SK-N-DZ (cell line): ENCODE results near the gene CARM1. TPM values are rescaled to one million over a fixed set of nuclear protein-coding genes. Genes with fewer than 3 reads are reported as not detected.
"Not testable (repeated sequence)": the region's sequence is repeated elsewhere in the genome, so short reads cannot be mapped to it uniquely, and the experiment has no call there.

Source experiments
- DNase-seq: peaks from one replicate; pipeline ENCODE4 v3.0.0-alpha.2; 2015; ENCODE audit warnings: low spot score
- polyA plus RNA-seq, 2 experiments: library from polyadenylated mRNA; depleted of rRNA; stranded (reverse); fragments of >200 nt; gene quantifications; 2 replicates each; pipeline ENCODE4 v1.2.3, GENCODE V29; 2014

The CARM1 gene
- polyA plus RNA-seq (2014; cell fraction: cytosol; rRNA removed) = 50.2 and 62.8 TPM in 2 replicates
- polyA plus RNA-seq (2014; cell fraction: nucleus; rRNA removed) = 30.4 and 32.0 TPM in 2 replicates

DNA sequence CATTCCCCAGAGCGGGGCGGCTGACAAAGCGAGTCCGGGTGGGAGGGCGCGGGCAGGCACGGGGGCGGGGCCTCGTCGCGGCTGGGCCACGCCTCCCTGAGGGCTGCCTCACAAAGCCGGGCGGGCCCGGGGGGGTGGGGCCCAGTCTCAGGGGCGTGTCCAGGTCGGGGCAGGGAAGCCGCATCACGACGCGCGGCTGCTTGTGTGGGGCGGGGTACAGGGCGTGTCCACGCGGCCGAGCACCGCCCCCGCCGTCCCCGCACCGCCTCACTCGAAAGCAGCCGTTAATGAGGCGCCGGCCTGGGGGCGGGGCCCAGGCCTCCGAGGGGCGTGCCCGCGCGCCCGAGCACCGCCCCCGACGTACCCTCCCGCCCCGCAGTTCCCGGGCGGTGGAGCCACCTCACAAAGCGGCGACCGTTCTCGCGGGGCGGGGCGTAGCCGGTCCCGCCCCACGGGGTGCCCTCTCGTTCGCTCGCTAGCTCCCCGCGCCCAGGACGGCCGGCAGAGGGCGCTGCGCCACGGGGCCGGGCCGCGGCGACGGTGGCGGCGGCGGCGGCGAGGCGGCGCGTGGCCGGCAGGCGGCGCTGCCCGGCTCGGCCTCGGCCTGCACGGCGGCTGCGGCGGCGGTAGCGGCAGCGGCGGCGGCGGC, at the start of gene CARM1:
CARM1 (plus strand) TSS at position 599 of the 649 bp plus-strand sequence. CDS start 150 bp downstream, outside the sequence.
- peak; percentile 94 for DNase-seq

DNA sequence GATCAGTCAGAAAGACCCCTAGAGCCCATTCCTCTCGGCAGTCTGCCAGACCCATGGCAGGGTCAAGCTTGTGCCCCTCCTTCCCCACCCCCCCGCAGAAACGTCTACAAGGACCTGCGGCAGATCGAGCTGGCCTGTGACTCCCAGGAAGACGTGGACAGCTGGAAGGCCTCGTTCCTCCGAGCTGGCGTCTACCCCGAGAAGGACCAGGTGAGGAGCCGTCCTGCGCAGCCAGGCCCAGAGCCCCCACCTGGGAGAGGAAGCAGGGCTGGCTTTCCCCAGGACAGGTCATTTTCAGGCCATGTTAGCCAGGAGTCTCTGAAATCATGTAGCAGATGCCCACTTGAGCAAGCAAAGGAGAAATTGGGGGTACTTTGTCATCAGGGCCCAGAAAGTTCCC, 47.7 kb upstream of the CARM1 start:
- DNase-seq = no peak

DNA sequence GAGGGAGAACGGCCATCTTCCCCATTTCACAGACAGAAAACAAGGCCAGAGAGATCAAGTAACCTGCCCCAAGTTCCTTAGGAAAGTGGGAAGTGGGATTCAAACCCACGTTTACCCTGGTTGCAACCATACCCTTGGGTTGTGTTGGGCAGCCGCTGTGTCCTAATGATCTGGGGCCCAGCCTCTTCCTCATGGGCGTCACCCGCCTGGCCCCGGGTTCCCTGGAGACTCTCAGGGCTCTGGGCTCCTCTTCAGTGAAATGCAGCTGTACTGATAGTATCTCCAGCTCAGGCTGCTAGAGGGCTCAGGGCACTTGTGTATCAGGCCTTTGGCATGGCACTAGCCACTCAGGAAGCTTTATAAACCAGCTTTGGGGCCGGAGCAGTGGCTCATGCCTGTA, 45.1 kb upstream of the CARM1 start:
- no peak for DNase-seq

DNA sequence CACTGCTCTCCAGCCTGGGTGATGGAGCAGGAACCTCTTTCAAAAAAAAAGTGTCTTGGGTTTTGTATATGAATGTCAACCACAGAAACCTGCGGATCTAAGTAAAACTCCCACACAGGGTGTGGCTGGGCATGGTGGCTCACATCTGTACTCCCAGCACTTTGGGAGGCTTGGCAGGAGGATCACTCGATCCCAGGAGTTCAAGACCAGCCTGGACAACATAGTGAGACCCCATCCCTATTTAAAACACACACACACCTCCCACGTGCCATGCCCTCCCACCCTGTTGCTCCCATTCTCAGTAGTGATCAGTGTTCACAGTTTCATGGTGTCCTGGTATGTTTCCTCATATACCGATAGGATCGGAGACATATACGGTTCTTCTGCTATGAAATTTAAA, 44.5 kb upstream of the CARM1 start:
- no peak for DNase-seq

DNA sequence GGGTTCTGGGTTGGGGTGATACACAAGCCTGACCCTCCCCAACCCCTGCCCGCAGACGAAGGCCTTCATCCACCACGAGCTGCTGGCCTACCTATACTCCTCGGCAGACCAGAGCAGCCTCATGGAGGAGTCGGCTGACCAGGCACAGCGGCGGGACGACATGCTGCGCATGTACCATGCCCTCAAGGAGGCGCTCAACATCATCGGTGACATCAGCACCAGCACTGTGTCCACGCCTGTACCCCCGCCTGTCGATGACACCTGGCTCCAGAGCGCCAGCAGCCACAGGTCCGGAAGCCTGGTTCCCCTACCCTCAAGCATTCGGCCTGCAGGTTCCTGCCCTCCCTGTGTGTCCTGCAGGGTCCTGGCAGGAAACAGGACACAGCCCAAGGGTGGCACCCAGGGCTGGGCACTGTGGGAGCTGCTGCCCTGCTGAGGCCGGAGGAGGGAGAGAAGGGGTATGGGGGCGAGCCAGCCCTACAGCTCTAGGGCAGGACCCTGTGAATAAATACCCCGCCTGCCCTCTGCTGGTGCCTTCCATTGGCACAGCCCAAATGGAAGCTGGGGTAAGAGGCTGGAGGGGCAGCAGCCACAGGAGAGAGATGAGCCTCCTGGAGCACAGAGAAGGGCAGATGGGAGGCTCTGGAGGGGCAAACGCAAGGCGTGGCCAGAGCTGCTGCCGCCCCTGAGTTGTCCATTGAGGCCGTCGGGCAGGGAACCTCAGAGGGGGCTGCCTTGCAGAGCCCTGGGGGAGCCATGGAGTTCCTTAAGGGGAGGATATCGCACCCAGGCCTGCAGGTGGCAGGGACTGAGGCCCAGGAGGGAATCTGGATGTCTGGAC, 42.2 kb upstream of the CARM1 start:
- DNase-seq = no peak

DNA sequence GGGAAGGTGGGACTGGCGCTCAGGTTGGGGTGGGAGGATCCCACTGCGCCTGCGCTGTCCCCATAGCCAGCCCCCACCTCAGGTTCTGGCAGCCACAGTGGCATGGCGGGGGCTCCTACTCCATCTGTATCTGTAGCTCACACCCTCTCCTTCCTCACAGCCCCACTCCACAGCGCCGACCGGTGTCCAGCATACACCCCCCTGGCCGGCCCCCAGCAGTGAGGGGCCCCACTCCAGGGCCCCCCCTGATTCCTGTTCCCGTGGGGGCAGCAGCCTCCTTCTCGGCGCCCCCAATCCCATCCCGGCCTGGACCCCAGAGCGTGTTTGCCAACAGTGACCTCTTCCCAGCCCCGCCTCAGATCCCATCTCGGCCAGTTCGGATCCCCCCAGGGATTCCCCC, 41.4 kb upstream of the CARM1 start:
- DNase-seq = no peak

DNA sequence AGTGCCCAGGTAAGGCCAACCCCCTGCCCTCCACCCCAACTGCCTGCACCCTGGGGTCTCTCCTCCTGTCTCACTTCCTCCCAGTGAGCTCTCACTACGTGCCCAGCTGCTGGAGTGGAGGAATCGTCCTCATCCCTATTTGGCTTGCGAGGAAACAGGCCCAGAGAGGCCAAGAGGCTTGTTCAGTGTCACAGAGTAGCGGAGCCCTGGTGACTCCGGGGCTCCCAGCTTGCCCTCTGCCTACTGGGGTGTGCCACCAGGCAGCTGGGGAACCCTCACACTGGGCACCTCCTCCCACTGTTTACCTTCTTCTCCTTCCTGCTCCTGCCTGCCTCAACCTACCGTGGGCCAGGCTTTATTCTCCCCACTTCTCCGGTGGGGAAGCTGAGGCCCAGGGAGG, 41.0 kb upstream of the CARM1 start:
- DNase-seq = no peak

DNA sequence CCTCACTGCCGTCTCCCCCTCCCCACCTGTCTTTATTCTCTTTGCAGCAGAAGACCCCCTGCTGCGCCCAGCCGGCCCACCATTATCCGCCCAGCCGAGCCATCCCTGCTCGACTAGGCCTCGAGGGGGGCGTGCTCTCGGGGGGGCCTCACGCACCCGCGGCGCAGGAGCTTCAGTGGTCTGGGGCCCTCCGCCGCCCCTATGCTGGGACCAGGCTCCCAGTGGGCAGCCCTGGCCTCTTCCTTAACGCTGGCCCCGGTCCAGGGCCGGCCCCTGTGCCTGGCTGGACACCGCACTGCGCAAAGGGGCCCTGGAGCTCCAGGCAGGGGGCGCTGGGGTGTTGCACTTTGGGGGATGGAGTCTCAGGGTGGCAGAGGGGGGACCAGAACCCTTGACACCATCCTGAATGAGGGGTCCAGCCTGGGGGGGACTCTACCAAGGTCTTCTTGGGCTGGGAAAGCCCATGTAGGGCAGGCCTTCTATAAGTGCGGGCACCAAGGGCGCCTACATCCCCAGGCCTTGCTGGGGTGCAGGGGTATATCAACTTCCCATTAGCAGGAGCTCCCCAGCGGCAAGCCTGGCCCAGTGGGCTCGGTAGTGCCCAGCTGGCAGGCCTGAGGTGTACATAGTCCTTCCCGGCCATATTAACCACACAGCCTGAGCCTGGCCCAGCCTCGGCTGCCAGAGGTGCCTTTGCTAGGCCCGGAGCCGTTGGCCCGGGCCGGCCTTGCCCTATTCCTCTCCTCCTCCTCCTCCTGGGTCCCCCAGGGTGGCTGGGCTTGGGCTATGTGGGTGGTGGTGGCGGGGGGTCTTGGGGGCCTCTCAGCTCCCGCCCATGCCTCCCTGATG, 40.2 kb upstream of the CARM1 start:
- no peak for DNase-seq

DNA sequence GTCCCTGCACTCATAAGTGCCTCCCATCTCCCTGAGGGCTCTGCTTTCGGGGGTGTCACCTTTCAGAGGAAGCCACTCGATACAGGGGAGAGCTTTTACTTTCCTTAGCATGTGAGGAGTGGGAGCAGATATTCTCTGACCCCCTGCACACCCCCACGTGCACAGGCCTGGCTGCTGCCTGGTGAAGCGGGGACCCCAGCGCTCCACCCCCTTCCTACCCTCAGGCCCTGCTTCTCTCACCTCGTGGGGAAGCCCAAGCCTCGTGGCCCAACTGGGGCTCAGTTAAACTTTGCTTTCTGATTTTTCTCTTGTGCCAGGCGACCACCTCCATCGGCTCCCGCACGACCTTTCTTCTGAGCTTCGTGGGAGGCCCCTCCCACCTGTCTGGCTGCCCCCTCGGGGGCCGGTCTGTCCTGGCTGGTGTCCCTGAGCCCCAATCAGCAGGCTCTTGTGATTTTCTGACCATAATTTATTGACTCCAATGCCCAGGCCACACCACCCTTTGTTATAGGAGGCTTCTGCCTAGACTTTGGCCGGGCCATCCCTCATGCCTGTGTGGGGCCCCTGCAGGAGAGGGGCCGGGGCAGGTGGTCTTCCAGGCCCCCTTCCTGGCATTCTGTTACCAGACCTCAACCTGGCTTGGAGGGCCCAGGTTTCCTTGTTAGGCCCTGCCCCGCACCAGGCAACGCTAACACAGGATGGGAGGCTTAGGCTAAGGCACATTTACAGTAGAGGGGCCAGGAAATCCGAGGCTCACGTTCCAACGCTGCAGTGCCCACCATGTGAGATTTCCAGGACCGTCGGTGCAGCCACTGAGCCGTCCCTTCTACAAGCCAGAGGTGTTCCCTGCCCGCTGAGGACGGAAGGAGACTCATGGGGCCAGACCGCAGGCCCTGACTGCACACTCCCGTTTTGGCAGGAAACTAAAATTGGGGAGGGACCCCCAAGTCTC, 39.1 kb upstream of the CARM1 start:
- no peak for DNase-seq

DNA sequence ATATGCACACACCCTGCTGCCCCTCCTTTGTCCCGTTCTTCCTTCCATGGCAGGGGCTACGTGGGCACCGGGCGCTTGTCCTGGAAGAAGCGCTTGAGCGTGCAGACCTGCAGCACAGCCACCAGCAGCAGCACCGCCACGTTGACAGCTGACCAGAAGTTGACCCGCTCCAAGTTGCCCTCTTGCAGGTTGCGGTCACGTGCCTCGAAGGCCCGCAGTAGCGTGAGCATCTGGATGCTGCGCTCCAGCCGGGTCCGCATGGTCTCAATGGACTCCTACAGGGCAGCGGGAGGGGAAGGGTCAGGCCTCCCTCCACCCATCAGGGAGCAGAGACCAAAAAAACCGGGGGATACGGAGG, 38.4 kb upstream of the CARM1 start:
- DNase-seq = no peak

DNA sequence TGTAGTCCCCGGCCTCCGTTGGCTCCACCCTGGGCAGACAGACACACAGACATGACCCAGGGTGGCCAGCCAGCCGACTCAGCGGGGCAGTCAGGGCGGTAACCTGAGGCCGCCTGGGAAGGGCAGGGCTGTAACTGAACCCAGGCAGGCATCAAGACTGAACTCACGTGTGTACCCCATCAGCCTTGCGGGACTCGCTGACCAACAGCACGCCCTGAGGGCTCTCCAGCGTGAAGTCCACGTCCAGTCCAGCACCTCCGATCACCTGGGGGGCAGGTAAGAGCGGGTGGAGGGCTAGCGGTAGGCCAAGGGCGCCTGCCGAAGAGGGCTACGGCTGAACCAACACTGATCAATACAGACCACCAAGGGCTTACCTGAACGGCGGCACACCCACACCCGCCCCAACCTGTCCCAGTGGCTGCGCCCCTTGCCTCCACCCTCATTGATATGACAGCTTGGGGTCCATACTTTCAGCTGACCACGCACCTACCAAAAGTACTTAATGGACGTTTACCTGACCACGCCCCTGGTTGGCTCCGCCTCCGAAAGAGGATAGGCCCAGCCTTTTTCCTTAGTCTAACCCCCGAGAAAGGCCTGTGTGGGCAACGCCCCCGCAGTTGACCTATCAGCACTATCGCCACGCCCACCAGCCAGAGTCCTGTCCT, 36.1 kb upstream of the CARM1 start:
- DNase-seq = no peak

DNA sequence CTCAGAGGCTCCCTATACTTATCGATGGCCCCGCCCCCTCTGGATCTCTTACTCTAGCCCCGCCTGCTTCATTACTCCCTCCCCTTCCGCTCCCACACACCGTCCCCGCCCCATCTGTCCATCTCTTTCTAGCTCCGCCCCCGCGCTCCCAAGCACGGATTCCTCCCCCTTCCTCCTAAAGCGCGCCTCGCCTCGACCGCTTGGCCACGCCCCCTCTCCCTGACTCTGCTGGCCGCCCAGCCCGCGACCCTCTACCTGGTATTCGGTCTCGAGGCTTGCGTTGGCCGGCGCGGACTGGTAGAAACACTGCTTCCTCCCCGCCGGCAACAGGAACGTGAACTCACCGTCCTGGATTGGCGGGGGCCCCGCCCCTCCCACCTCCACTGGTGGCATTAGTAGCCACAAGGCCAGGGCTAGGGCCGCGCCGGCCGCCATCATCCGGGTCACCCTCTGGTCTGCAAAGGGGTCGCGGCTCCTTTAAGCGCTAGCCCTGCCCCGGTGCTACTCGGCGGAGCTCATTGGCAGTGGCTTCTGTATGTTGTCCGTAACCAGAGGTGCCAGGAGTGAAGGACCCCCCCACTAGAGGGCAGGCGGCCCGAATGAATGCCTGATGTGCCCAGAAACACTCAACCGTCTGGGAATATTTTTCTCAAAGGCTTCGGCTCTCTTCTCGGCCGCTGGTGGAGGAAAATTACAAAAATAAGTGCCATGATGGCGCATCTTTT, 35.4 kb upstream of the CARM1 start, which contains the start of gene TMED1:
TMED1 (minus strand) TSS at position 459 of the 725 bp plus-strand sequence; CDS start at position 438, 21 bp downstream.
- DNase-seq = peak; percentile 97

DNA sequence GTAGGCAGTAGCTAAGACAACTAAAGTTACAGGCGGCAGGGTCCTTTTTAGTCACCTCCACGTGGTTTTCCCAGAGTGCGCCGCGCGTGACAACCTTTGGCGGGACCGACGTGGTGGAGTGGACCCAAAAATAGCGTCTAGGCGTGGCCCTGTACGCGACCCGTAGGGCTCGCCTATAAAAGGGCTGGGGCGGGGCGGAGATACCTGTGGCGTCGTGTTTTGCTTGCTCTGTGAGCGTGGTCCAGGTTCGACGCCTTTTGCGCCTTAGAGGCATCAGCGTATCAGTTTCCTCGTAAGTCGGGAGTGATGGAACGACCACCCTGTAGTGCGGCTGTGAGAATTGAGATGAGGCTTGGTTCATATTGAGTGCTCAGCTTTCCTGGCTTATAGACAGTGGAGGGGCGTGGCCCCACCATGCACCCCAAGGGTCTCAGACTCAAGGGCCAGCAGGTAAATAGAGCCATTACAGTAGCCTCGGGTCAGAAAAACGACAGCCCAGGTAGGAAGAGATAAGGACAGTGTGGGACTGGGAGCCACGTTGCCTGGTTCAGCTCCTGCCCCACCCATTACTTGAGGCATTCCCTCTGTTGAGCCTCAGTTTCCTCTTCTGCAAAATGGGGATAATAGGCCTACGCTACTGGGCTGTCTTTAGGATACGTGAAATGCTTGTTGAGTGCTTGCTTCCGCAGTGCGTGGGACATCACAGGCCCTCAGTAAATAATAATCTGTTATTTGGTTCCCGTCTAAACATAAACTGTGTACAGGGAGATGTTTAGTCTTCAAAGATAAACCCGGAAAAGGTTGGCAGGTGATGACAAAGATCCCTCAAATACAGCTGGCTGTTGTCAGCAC, 34.6 kb upstream of the CARM1 start:
- DNase-seq = peak; percentile 89

DNA sequence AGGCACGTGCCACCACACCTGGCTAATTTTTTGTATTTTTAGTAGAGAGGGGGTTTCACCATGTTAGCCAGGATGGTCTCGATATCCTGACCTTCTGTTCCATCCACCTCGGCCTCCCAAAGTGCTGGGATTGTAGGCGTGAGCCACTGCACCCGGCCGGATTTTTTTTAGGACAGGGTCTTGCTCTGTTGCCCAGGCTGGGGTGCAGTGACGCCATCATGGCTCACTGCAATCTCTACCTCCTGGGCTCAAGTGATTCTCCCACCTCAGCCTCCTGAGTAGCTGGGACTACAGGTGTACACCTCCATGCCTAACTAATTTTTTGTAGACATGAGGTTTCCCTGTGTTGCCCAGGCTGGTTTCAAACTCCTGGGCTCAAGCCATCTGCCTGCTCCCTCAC, 33.7 kb upstream of the CARM1 start:
- not testable (repeated sequence) for DNase-seq

DNA sequence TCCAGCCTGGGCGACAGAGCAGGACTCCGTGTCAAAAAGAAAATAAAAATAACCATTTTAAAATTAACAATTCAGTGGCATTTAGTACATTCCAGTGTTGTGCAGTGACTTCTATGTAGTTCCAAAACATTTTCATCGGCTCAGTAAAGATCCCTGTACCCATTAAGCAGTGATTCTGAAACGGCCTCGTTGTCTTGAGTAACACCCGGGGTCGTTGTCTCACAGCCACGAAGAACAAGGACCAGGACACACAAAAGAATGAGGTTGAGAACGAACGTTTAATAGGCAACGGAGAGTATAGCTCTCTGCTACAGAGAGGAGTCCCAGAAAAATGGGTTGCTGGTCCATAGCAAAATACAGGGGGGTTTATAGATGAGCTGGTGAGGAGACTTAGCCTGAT, 33.0 kb upstream of the CARM1 start:
- DNase-seq = no peak

DNA sequence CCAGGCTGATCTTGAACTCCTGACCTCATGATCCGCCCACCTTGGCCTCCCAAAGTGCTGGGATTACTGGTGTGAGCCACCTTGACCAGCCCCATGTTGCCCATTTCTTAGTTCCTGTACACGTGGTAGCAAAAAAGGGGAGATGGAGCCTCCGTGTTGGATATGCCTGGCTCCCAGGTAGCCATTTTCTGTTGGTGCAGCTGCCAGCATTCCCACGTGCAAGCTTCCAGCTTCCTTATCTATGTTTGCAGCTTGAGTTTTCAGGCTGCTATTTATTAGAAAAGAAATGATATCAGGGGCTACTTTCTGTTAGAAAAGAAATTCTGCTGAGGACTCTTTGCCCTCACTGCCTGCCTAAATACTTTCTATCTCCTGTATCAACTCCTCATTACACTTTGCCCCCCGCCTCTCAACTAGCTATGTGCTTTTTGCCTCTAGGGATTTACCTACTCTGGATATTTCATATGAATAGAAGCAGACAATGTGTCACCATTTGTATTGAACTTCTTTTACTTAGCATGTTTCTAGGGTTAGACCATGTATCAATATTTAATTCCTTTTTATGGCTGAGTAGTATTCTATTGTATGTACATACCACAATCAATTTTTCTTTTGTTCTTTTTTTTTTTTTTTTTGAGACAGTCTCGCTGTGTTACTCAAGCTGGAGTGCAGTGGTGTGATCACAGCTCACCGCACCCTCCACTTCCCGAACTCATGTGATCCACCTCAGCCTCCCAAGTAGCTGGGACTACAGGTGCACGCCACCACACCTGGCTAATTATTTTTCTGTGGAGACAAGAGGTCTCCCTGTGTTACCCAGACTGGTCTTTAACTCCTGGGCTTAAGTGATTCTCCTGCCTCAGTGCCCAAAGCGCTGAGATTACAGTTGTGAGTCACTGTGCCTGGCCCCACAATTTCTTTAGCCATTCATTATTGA, 32.0 kb upstream of the CARM1 start:
- DNase-seq = no peak

DNA sequence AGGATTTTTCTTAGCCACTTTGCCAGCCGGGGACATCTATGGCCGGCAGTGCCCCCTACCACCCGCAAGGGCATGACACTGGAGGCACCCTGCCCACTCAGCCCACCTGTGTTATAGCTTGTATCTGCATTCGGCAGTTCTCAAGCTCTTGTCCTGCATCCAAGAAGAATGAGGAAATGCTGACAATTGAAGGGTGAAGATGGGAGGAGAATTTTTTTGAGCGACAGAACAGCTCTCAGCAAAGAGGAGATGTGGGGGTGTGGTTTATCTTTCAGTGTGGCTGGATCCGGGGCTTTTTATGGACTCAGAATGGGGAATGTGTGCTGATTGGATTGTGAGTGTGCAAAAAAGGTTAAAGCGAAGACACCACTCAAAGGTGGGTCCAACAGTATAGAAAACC, 28.6 kb upstream of the CARM1 start:
- DNase-seq = no peak
